AG10803 (cell line): ENCODE measurements around the gene NIPBL.

Experiments
- DNase-seq: peaks from one replicate; pipeline ENCODE4 v3.0.0; 2010; ENCODE audit warnings: low read depth
- H3K4me3 ChIP-seq: 2 replicates; pipeline ENCODE4 v1.5.1; 2011; ENCODE audit warnings: mild to moderate bottlenecking, low read length, control low read depth
- TF ChIP-seq, protein P1 (sequence below): conservative IDR thresholded peaks from 2 replicates; pipeline ENCODE4 v1.5.1; 2011; ENCODE audit warnings: mild to moderate bottlenecking, low read length, control low read depth, inconsistent platforms

The NIPBL gene

DNA sequence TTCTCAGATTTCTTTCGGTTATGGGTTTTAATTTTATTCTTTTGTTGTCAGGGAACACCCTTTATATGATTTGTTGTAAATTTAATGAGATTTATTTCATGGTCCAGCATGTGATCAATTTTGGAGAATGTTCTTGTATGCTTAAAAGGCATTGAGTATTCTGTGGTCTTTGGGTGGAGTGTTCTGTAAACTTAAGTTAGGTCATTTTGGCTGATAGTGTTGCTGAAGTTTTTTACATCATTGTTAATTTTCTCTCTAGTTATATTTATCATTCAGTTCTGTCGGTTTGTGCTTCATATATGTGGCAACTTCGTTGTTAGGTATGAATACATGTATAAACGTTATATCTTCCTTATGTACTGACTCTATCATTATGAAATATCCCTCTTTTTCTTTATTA, 55.5 kb downstream of the NIPBL start:
- DNase-seq = no peak
- TF ChIP-seq, protein P1, sequence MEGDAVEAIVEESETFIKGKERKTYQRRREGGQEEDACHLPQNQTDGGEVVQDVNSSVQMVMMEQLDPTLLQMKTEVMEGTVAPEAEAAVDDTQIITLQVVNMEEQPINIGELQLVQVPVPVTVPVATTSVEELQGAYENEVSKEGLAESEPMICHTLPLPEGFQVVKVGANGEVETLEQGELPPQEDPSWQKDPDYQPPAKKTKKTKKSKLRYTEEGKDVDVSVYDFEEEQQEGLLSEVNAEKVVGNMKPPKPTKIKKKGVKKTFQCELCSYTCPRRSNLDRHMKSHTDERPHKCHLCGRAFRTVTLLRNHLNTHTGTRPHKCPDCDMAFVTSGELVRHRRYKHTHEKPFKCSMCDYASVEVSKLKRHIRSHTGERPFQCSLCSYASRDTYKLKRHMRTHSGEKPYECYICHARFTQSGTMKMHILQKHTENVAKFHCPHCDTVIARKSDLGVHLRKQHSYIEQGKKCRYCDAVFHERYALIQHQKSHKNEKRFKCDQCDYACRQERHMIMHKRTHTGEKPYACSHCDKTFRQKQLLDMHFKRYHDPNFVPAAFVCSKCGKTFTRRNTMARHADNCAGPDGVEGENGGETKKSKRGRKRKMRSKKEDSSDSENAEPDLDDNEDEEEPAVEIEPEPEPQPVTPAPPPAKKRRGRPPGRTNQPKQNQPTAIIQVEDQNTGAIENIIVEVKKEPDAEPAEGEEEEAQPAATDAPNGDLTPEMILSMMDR = no peak
- H3K4me3 ChIP-seq = no peak overlapping the region

DNA sequence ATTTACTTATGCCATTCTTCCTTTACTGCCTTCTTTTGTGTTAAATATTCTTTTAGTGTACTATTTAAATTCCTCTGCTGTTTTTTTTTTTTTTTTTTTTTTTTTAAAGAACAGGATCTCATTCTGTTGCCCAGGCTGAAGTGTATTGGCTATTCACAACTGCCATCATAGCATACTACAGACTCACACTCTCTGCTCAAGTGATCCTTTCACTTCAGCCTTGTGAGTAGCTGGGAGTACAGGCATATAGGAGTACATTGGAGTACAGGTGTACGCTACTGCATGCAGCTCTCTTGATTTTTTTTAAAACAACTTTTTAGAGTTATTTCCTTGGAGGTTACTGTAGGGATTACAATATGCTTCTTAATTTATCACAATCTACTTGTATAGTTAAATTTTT, 56.1 kb downstream of the NIPBL start:
- no peak for DNase-seq
- TF ChIP-seq, protein P1 = no peak
- no peak overlapping the region for H3K4me3 ChIP-seq

DNA sequence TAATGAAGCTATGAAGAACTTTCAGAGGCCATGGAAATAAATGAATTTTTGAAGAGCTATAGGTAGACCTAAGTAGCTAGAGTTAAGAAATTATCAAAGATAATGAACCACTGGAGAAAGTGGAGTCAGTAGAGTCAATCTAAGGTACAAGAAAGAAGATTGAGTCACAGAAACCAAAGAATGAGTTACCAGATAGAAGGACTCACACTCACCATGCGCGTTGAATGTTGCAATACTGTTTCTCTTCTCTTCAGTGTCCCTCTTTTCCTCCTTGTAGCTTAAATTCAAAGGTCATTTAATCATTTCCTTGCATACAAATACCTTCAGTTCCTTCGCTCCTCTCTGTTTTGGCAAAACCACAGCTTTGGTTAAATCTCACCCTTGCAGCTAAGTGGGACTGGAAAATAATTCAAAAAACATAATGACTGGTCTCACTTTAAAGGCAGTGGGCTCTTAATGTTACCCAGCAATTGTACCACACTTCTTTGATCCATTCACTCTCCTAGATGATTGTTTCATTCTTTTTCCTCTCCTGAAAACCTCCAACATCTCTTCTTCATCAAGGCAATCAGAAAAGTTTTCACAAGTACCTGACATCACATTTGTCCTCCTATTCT, 58.3 kb downstream of the NIPBL start:
- no peak overlapping the region for H3K4me3 ChIP-seq
- TF ChIP-seq, protein P1 = no peak
- DNase-seq = no peak

DNA sequence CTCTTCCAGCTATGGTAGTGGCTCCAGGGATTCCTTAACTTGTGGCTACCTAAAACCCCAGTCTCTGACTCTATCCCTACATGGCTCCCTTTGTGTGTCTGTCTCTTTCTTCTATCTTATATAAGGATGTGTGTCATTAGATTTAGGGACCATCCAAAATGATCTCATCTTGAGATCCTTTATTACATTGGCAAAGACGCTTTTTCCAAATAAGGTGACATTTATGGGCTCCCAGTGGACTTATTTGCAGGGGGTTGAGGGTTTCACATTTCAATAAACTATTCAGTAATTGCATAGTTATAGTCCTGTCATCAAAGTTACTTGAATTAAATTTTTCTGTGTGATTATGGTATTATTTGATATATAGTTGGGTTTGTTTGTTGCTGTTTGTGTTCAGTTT, 59.2 kb downstream of the NIPBL start:
- no peak overlapping the region for H3K4me3 ChIP-seq
- no peak for DNase-seq
- TF ChIP-seq, protein P1 = no peak

DNA sequence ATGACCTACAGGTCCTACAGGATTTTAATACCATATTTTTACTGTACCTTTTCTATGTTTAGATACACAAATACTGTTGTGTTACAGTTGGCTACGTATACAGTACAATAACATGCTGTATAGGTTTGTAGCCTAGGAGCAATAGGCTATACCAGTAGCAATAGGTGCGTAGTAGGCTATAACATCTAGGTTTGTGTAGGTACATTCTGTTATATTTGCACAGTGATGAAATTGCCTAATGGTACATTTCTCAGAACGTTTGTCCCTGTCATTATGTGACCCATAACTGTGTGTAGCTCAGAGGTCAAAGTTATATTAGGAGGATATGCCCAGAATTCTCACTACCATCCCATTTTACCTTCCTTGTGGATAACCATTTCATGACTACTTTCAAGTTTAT, 59.7 kb downstream of the NIPBL start:
- no peak overlapping the region for H3K4me3 ChIP-seq
- no peak for DNase-seq
- TF ChIP-seq, protein P1 = no peak

DNA sequence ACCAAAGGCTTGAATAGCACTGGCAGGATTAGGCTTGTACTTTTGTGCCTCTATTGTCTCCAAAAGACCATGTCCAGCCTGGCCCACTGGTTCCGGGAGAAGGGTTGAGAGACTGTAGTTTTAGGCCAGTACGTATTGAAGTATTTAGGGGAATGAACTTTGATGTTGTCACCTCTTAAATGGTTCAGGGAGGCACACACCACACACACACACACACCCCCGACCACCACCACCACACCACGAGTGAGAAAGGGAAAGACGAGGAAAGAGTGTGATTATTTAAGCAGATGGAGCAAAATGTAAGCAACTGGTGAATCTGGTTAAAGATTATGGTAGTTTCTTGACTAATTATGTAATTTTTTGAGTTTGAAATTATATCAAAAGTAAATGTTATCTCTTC, 61.6 kb downstream of the NIPBL start:
- no peak for DNase-seq
- TF ChIP-seq, protein P1 = no peak
- no peak overlapping the region for H3K4me3 ChIP-seq

DNA sequence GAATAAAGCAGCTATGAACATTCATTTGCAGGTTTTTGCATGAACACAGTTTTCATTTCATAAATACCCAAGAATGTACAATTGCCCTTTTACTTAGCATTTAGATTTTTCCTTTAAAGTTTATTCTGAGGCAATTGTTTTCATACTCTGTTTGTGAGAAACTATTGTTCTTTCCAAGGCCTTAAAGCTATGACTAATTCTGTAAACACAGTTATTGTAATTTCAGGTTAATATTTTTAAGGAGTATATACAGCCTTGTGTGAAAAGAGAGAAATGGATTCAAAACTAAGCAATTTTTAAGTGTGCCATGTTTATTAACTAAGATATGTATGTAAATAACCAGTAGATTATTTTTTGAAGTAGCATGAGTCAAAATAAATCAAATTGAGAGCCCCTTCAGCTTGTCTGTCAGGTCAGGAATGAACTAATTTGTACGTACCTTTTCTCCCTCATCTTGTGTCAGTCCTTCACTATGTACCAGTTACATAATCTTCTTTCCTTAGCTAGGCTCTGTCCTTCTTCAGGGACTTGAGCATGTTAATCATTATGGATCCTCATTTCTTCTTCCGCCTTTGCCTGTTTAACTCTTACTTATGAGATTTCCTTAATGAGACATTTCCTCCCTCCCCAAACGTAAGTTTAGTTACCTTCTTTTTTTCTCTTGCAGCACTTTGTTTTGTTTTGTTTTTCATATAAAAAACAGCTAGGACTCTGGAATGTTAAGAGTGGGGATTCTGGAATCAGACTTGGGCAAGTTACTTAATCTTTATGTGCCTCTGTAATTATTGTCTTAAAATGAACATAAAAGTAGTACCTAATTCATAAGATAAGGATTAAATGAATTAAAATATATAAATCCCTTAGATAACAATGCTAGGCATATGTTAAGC, 63.6 kb downstream of the NIPBL start:
- TF ChIP-seq, protein P1 = no peak
- DNase-seq = no peak
- no peak overlapping the region for H3K4me3 ChIP-seq
